Loucy (cell line): ENCODE measurements around the gene IL5.

Source experiments
- EZH2phosphoT487 ChIP-seq: fragments of 200-600 bp; IDR thresholded peaks from 2 replicates; pipeline ENCODE4 v1.6.1; 2018; ENCODE audit warnings: antibody characterized with exemption, mild to moderate bottlenecking, moderate library complexity, borderline replicate concordance
- TF ChIP-seq, protein P1 (sequence below): fragments of 200-600 bp; sonication (generic); conservative IDR thresholded peaks from 2 replicates; pipeline ENCODE4 v1.5.1; 2014; ENCODE audit warnings: mild to moderate bottlenecking, antibody characterized with exemption, low read length

DNA sequence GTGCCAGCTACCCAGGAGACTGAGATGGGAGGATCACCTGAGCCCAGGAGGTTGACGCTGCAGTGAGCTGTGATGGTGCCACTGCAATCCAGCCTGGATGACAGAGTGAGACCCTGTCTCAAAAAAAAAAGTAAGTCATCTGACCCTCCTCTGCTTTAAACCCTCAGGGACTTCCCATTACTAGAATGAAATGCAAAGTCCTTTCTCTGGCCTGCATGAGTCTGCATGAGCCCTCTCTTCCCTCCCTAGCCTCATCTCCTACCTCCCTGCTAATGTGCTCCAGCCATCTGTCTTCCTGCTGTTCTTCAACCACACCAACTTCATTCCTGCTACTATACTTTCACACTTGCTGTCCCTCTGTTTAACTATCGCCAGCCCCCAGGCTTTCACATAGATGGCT is 15.3 kb downstream of the IL5 start:
- TF ChIP-seq, protein P1, sequence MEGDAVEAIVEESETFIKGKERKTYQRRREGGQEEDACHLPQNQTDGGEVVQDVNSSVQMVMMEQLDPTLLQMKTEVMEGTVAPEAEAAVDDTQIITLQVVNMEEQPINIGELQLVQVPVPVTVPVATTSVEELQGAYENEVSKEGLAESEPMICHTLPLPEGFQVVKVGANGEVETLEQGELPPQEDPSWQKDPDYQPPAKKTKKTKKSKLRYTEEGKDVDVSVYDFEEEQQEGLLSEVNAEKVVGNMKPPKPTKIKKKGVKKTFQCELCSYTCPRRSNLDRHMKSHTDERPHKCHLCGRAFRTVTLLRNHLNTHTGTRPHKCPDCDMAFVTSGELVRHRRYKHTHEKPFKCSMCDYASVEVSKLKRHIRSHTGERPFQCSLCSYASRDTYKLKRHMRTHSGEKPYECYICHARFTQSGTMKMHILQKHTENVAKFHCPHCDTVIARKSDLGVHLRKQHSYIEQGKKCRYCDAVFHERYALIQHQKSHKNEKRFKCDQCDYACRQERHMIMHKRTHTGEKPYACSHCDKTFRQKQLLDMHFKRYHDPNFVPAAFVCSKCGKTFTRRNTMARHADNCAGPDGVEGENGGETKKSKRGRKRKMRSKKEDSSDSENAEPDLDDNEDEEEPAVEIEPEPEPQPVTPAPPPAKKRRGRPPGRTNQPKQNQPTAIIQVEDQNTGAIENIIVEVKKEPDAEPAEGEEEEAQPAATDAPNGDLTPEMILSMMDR: no peak
- TF ChIP-seq EZH2phosphoT487: no peak
